ENCODE results near the gene DGKI.
A peak's percentile ranks its signal among the peaks of the same experiment; 100 is the strongest.
"Not testable (repeated sequence)": the region's sequence is repeated elsewhere in the genome, so short reads cannot be mapped to it uniquely, and the experiment has no call there.

The DGKI gene

GRCh38 chr7:137717811-137718271 is 128.9 kb downstream of the DGKI start:
- Histone ChIP-seq H3K4me1 (ENCODE audit: insufficient read depth, insufficient read length) (peaks cover 4% of the 10 kb centered on the region), H3K9ac (ENCODE audit: insufficient read length, low read depth) (no peak overlapping the region), H3K27me3 (ENCODE audit: insufficient read depth, insufficient read length) (no peaks in the 10 kb centered on the region), H3K36me3 (ENCODE audit: insufficient read depth, insufficient read length, low read length) (no peaks in the 10 kb centered on the region), H3K9me3 (ENCODE audit: insufficient read depth, low read length) (no peaks in the 10 kb centered on the region), H3K4me3 (ENCODE audit: insufficient read length, low read depth) (no peak overlapping the region)
- DNase-seq (ENCODE audit: low read depth, low spot score), result peak; percentile 84
- no peak for TF ChIP-seq YY1 (IDR thresholded peaks at IDR 0.05; ENCODE audit: insufficient read depth, insufficient read length)
- no peak for TF ChIP-seq ZNF274 (IDR thresholded peaks at IDR 0.05; ENCODE audit: low read depth, low read length)
- TF ChIP-seq SUZ12 (IDR thresholded peaks at IDR 0.05; ENCODE audit: extremely low read depth, insufficient read depth, insufficient read length), result no peak

GRCh38 chr7:137717045-137717444 is 129.7 kb downstream of the DGKI start:
- no peak for DNase-seq (ENCODE audit: low read depth, low spot score)
- peaks cover 4% of the 10 kb centered on the region for H3K4me1 ChIP-seq (ENCODE audit: insufficient read depth, insufficient read length)
- no peak for TF ChIP-seq SUZ12 (IDR thresholded peaks at IDR 0.05; ENCODE audit: extremely low read depth, insufficient read depth, insufficient read length)
- no peak overlapping the region for H3K4me3 ChIP-seq (ENCODE audit: insufficient read length, low read depth)
- H3K9me3 ChIP-seq (ENCODE audit: insufficient read depth, low read length), result no peaks in the 10 kb centered on the region
- no peak overlapping the region for H3K9ac ChIP-seq (ENCODE audit: insufficient read length, low read depth)
- H3K27me3 ChIP-seq (ENCODE audit: insufficient read depth, insufficient read length), result no peaks in the 10 kb centered on the region
- no peaks in the 10 kb centered on the region for H3K36me3 ChIP-seq (ENCODE audit: insufficient read depth, insufficient read length, low read length)

- Histone ChIP-seq H3K9me3 (ENCODE audit: insufficient read depth, low read length) (no peaks in the 10 kb centered on the region), H3K36me3 (ENCODE audit: insufficient read depth, insufficient read length, low read length) (no peaks in the 10 kb centered on the region), H3K4me1 (ENCODE audit: insufficient read depth, insufficient read length) (peaks cover 4% of the 10 kb centered on the region), H3K4me3 (ENCODE audit: insufficient read length, low read depth) (no peak overlapping the region), H3K9ac (ENCODE audit: insufficient read length, low read depth) (no peak overlapping the region), H3K27me3 (ENCODE audit: insufficient read depth, insufficient read length) (no peaks in the 10 kb centered on the region)
- TF ChIP-seq SUZ12 (IDR thresholded peaks at IDR 0.05; ENCODE audit: extremely low read depth, insufficient read depth, insufficient read length) (no peak), YY1 (IDR thresholded peaks at IDR 0.05; ENCODE audit: insufficient read depth, insufficient read length) (no peak), ZNF274 (IDR thresholded peaks at IDR 0.05; ENCODE audit: low read depth, low read length) (no peak)
- no peak for DNase-seq (ENCODE audit: low read depth, low spot score)
Measured at GRCh38 chr7:137716061-137716460, 130.7 kb downstream of the DGKI start.

- peaks cover 4% of the 10 kb centered on the region for H3K4me1 ChIP-seq (ENCODE audit: insufficient read depth, insufficient read length)
- no peaks in the 10 kb centered on the region for H3K27me3 ChIP-seq (ENCODE audit: insufficient read depth, insufficient read length)
- no peak overlapping the region for H3K4me3 ChIP-seq (ENCODE audit: insufficient read length, low read depth)
- no peaks in the 10 kb centered on the region for H3K36me3 ChIP-seq (ENCODE audit: insufficient read depth, insufficient read length, low read length)
- TF ChIP-seq SUZ12 (IDR thresholded peaks at IDR 0.05; ENCODE audit: extremely low read depth, insufficient read depth, insufficient read length) (no peak), ZNF274 (IDR thresholded peaks at IDR 0.05; ENCODE audit: low read depth, low read length) (no peak), YY1 (IDR thresholded peaks at IDR 0.05; ENCODE audit: insufficient read depth, insufficient read length) (no peak)
- H3K9ac ChIP-seq (ENCODE audit: insufficient read length, low read depth), result no peak overlapping the region
- no peaks in the 10 kb centered on the region for H3K9me3 ChIP-seq (ENCODE audit: insufficient read depth, low read length)
- DNase-seq (ENCODE audit: low read depth, low spot score), result no peak
Measured at GRCh38 chr7:137715533-137715932, 131.2 kb downstream of the DGKI start.

GRCh38 chr7:137715121-137715520 is 131.7 kb downstream of the DGKI start:
- H3K4me3 ChIP-seq (ENCODE audit: insufficient read length, low read depth), result no peak overlapping the region
- no peak for DNase-seq (ENCODE audit: low read depth, low spot score)
- H3K36me3 ChIP-seq (ENCODE audit: insufficient read depth, insufficient read length, low read length), result no peaks in the 10 kb centered on the region
- peaks cover 4% of the 10 kb centered on the region for H3K4me1 ChIP-seq (ENCODE audit: insufficient read depth, insufficient read length)
- TF ChIP-seq SUZ12 (IDR thresholded peaks at IDR 0.05; ENCODE audit: extremely low read depth, insufficient read depth, insufficient read length) (no peak), YY1 (IDR thresholded peaks at IDR 0.05; ENCODE audit: insufficient read depth, insufficient read length) (no peak), ZNF274 (IDR thresholded peaks at IDR 0.05; ENCODE audit: low read depth, low read length) (no peak)
- H3K9me3 ChIP-seq (ENCODE audit: insufficient read depth, low read length), result no peaks in the 10 kb centered on the region
- no peaks in the 10 kb centered on the region for H3K27me3 ChIP-seq (ENCODE audit: insufficient read depth, insufficient read length)
- no peak overlapping the region for H3K9ac ChIP-seq (ENCODE audit: insufficient read length, low read depth)

- not testable (repeated sequence) for H3K4me1 ChIP-seq (ENCODE audit: insufficient read depth, insufficient read length); H3K9ac ChIP-seq (ENCODE audit: insufficient read length, low read depth); H3K36me3 ChIP-seq (ENCODE audit: insufficient read depth, insufficient read length, low read length); H3K27me3 ChIP-seq (ENCODE audit: insufficient read depth, insufficient read length); DNase-seq (ENCODE audit: low read depth, low spot score); H3K4me3 ChIP-seq (ENCODE audit: insufficient read length, low read depth)
- H3K9me3 ChIP-seq (ENCODE audit: insufficient read depth, low read length), result peaks cover 20% of the 10 kb centered on the region
Measured at GRCh38 chr7:137706330-137706729, 140.4 kb downstream of the DGKI start.

GRCh38 chr7:137704723-137705122 is 142.1 kb downstream of the DGKI start:
- no peaks in the 10 kb centered on the region for H3K27me3 ChIP-seq (ENCODE audit: insufficient read depth, insufficient read length)

More at GRCh38 chr7:137704723-137705122, 142.1 kb downstream of the DGKI start:
- no peak for TF ChIP-seq YY1 (IDR thresholded peaks at IDR 0.05; ENCODE audit: insufficient read depth, insufficient read length)
- no peak for TF ChIP-seq ZNF274 (IDR thresholded peaks at IDR 0.05; ENCODE audit: low read depth, low read length)
- no peak for TF ChIP-seq SUZ12 (IDR thresholded peaks at IDR 0.05; ENCODE audit: extremely low read depth, insufficient read depth, insufficient read length)
- Histone ChIP-seq H3K4me1 (ENCODE audit: insufficient read depth, insufficient read length) (no peaks in the 10 kb centered on the region), H3K4me3 (ENCODE audit: insufficient read length, low read depth) (no peak overlapping the region), H3K36me3 (ENCODE audit: insufficient read depth, insufficient read length, low read length) (no peaks in the 10 kb centered on the region), H3K9ac (ENCODE audit: insufficient read length, low read depth) (no peak overlapping the region), H3K9me3 (ENCODE audit: insufficient read depth, low read length) (peaks cover 20% of the 10 kb centered on the region)
- no peak for DNase-seq (ENCODE audit: low read depth, low spot score)

All from NT2/D1 (cell line).